HG03521 (cell line): ENCODE data around the gene FGF14.
A peak's percentile ranks its signal among the peaks of the same experiment; 100 is the strongest.

Experiments
- ATAC-seq: cut with Tn5 transposase; IDR thresholded peaks from one replicate; pipeline ENCODE4 v1.9.1; 2021; ENCODE audit warnings: mild to moderate bottlenecking, moderate library complexity; ENCODE audit not compliant: unreplicated experiment

The FGF14 gene

DNA sequence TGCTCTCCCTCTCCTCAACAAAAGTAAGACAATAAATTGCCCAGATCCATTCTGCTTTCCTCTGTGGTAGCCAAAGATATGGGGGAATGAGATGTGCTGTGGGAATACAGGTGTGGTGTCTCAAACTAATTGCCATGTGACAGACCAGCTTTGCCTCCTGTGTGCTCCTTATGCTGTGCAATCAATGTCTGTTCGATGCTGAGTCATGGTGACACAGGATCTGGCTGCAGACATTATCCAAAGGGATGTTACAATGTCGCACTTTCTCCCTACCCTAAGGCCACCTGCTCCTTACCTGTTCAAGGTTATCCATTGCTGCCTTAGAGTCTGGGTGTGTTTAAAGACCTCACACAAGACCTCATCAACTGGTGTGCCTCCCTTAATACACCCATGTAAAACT is 32.5 kb downstream of the FGF14 start:
- ATAC-seq: no peak

DNA sequence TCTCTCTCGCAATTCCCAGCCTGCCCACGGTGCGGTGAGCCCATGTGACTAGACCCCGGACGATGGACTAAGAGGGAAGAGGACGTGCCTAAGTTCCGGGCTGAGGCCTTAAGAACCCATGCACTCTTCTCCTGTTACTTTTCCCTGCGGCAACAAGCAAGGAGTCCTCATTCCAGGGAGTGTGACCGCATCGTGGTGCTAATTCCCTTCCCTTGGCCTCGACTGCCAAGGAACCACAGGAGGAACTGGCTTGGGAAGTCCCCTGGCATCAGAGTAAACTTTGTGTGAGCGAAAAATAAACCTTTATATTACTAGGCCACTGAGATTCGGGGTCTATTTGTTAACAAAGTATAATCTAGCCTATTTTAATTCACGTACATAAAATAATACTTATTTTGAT is 34.0 kb downstream of the FGF14 start:
- ATAC-seq: no peak

DNA sequence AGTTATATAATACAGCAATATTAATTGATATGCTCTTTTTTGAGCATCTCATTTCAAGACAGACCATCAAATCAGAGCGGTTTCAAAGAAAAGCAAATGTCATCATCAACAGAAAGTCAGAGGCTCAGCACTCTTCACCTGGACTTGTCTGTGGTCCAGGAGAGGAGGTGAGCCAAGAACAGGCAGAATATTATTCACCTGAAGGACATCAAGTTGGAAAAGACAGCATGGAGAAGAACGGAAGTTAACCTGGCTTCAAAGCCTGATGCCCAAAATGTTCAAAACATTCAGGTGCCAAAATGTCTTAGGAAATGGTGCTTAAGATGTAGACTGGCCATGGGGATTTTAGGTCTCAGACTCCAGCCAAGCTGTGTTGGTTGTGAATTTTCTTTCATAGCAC is 40.7 kb downstream of the FGF14 start:
- ATAC-seq: no peak

DNA sequence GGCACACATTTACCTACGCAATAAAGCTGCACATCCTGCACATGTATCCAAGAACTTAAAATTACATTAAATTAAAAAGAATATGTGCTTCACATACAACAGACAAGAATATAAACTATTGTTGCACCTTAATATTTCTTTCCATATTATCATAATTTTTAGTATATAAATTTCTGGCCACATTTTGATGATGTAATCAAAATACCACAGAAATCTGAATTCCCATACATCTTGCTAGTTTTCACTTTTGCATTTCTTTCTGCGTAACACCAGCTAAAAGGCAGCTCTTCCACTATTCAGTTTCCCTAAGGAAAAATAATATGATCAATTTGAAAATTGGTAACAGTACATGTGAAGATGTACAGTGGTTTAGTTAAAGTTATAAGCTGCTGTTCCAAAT is 42.6 kb downstream of the FGF14 start:
- no peak for ATAC-seq

DNA sequence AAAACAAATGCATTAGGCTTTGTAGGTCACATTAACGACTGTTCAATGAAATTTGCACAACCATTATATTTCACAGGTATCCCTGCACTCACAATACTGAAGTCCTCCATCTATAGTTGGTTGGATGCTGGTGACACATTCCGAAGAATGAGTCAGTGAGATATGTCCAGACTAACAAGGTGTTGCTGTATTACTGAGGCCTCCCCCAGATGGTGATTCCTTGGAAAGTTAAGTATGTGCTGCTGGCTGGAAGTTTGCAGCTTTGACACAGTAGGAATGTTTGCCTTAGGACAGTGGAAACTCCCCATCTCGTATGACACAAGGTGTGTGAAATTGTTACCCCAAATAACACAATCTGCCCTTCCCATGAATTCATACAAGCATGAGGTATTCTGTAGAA is 46.6 kb downstream of the FGF14 start:
- ATAC-seq: no peak

- ATAC-seq: no peak
These were observed 47.8 kb downstream of the FGF14 start for GRCh38 chr13:102354011-102354410.

- ATAC-seq: no peak
These were observed 50.3 kb downstream of the FGF14 start for GRCh38 chr13:102351521-102351920.

DNA sequence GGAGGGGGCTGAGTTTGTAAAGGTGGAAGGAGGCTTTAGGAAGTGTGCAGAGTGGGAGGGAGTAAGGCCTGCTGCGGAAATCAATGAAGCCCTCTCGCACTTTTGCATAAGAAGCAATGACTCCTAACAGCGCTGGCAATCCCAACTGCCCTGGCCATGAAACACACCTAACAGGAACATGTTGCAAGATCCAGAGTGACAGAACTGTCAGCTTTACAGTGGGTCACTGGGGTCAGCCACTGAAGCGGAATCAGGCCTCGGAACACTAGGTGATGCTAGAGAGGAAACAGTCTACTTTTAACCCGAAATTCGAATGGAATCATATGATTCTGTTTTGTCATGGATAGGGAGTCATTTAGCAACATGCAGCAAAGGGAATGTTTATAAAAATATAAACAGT is 54.4 kb downstream of the FGF14 start:
- ATAC-seq: no peak

DNA sequence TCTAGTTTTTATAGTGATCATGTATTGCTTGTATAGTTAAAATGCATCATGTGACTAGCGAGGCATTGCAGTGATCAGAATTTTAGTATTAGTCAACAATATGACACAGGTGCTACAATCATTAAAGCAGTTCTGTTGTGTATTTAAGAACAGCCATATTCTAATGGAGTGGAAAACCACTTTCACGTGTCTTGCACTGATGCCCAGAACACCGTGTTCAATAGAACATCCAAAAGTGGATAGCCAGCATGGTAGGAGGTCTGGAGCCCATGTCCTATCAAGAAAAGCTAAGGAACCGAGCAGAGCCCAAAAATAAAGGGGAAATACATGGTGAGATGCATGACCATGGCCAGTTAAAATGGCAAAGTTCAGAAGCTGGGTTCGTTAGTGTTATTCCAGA is 55.1 kb downstream of the FGF14 start:
- ATAC-seq: no peak

DNA sequence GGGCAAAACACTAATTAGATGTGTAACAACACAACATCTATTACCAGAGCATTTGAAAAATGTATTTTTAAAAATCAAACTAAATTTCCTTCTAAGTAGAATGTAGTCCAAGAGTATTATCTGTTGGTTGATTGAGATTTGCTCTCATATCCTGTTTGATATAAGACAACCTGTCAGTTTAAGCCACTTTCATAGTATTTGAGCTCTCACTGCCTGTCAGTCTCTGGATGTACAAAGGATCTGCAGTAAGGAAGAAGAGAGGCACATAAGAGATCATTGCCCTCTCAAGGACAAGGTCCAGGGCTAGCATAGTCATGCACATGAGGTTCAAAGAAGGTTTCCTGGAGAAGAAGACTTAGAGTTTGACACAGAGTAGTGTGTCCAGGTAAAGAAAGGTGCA is 57.4 kb downstream of the FGF14 start:
- ATAC-seq: no peak

- ATAC-seq: no peak
These were observed 68.3 kb downstream of the FGF14 start for GRCh38 chr13:102333320-102334198.

GRCh38 chr13:102328909-102329308 is 72.9 kb downstream of the FGF14 start:
- peak; percentile 65 for ATAC-seq

DNA sequence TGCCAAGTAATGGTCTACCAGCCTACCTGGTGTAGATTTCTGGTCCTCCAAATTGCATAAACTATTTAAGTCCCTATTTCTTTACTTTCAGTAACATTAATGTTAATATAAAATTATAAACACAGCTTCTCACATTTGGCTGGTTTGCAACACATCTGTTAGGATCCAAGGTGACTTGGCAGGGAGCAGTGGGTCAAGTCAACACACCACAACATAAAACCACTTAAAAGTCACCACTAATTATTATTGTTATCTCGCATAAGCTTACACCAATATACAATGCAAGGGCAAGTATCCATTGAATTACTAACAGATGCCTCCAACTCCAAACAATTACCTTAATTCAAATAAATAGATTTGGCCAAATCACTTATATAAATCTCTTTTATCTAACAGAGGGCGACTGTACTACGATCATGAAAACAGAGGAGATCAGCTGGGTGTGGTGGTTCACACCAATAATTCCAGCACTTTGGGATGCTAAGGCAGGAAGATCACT is 74.7 kb downstream of the FGF14 start:
- no peak for ATAC-seq

DNA sequence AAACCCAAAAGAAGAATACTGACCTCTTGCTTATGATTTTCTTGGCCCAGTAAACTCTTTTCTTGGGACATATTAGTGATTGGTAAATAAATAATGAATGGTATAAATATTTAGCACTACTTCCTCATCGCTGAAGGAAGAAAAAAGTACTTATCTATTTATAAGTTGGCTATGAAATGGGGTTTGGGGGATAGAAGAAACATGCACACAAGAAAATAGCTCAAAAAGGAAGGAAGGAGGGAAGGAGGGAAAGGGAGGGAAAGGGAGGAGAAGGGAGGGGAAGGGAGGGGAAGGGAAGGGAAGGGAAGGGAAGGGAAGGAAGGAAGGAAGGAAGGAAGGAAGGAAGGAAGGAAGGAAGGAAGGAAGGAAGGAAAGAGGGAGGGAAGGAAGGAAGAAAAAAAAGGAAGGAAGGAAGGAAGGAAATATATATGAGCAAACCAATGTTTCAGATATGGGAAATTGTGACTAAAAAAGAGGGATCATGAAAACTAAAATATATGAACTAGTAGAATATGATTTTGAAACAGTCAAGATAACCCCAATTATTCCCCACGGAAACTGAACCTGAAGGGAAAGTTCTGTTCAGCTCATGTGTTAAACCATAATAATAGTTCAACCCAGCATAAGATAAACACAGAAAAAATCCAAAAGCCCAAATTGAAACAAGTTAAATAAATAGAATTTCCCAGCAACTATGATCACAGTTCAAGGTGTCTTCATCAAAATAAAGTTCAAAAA is 75.3 kb downstream of the FGF14 start:
- ATAC-seq: no peak

DNA sequence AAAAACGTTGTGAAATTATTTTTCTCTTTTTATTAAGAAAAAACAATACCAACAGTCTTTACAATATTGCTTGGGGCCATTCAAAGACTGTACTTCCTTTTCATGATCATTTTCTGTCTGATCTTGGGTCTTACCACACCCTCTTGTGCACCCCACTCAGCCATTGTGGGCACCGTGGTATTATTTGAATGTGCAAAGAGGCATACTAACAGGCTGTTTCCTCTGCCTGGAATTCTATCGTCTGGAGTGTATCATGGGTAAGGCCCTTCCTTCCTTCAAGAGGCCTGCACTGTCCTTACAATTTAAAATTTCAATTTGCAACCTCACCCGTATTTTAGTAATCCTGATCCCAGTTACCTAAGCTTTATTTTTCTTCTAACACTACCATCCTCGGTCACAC is 76.5 kb downstream of the FGF14 start:
- no peak for ATAC-seq

- ATAC-seq: no peak
These were observed 78.3 kb downstream of the FGF14 start for GRCh38 chr13:102323505-102323904.

- no peak for ATAC-seq
These were observed 78.8 kb downstream of the FGF14 start for GRCh38 chr13:102323012-102323411.

DNA sequence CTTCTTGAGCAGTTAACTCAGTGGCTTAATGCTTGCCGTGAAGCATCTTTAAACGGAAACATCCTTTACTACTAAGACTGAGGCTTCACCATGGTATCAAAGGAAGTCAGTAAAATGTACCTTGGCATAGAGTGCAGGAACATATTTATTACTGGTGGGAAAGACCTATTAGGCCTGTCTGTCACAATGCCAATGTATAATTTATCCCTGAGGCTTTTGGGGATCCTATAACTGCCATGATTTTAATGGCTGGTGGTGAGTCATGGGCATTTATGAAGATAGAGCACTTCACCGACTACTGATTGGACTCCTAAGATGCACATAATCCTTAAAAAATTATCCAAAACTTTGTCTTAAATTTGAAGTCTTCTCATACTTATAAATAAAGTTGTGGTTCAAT is 79.6 kb downstream of the FGF14 start:
- ATAC-seq: no peak

DNA sequence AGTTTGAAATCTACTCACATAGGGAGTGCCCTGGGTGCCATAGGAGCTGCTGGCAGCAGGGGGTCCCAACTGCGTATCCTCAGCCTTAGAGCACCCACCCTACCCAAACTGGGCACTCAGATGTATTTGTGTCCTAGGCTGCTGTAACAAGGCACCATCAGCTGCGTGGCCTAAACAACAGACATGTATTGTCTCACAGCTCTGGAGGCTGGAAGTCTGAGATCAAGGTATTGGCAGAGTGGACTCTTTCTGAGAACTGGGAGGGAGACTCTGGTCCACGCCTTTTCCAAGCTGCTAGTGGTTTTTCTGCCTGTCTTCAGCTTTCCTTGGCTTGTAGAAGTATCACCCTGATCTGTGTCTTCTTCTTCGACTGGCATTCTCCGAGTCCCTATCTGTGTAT is 83.6 kb downstream of the FGF14 start:
- ATAC-seq: no peak

DNA sequence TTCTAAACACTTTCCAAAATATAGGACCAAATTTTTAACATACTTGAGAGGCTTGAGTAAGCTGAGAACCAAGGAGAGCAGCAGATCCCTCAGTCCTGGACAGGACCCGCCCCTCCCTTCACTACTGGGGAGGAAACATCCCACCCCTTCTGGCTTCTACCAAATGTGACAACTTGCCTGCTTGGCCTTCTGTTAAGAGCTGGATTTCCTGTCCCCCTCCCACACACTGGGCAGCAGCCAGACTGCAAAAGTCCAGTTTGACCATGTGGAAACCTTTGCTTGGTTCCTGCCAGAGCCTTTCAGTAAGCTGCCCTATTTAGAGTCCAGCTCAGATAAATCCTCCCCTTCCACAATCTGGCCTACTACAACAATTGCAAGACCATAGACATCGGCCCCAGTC is 84.3 kb downstream of the FGF14 start:
- no peak for ATAC-seq

- no peak for ATAC-seq
These were observed 85.1 kb downstream of the FGF14 start for GRCh38 chr13:102316732-102317131.

DNA sequence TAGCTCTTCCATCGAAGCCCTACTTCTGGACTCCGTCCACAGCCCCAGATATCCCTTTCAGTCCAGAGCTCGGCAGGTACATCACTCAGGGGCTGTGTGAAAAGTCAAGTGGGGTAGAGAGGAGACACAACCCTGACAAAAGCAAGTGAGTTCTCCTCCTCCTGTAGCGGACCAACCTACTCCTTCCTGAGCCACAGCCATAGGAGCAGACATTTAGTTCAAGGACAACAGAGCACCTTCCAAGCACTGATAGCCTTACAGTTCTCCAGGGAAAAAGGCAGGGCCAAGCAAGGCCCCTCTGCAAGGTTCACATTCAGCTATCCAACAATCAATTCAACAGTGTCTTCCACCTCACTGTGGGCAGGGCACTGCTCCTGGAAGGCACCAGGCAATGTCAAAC is 89.0 kb downstream of the FGF14 start:
- no peak for ATAC-seq
